SK-N-SH (cell line): ENCODE measurements around the gene MYPOP.

Experiments
- CTCF ChIP-seq: fragments of 200-600 bp; sonication (generic); IDR thresholded peaks from 2 replicates; pipeline ENCODE4 v1.6.1; 2017; ENCODE audit warnings: antibody characterized with exemption, mild to moderate bottlenecking, moderate library complexity
- EP300 ChIP-seq, 2 experiments: IDR thresholded peaks; 2 replicates each; pipeline versions ENCODE4 v1.4.0 to v1.6.1; 2012; ENCODE audit warnings: borderline replicate concordance in 1 of 2, low read depth in 1 of 2, low read length in 1 of 2
- EZH2phosphoT487 ChIP-seq: fragments of 200-600 bp; sonication (generic); IDR thresholded peaks from 2 replicates; pipeline ENCODE4 v1.6.1; 2017; ENCODE audit warnings: low read depth, mixed run types, mild to moderate bottlenecking, antibody characterized with exemption, moderate library complexity, borderline replicate concordance
- GABPA ChIP-seq: IDR thresholded peaks from 2 replicates; pipeline ENCODE4 v1.4.0; 2012; ENCODE audit warnings: low read depth, mild to moderate bottlenecking
- JUND ChIP-seq: IDR thresholded peaks from 2 replicates; pipeline ENCODE4 v1.4.0; 2012
- MAX ChIP-seq: IDR thresholded peaks from 2 replicates; pipeline ENCODE4 v1.4.0; 2012; ENCODE audit warnings: low read depth
- PBX3 ChIP-seq: IDR thresholded peaks from 2 replicates; pipeline ENCODE4; 2012
- POLR2AphosphoS5 ChIP-seq: IDR thresholded peaks from 2 replicates; pipeline ENCODE4 v1.6.1; 2012; ENCODE audit warnings: low read depth, low read length
- RCOR1 ChIP-seq: fragments of 150-350 bp; IDR thresholded peaks from 2 replicates; pipeline ENCODE4 v1.6.1; 2017; ENCODE audit warnings: antibody characterized with exemption, low read length
- RFX5 ChIP-seq: IDR thresholded peaks from 2 replicates; pipeline ENCODE4 v1.6.1; 2012; ENCODE audit warnings: mild to moderate bottlenecking, improper control_type of control experiment, low read length
- SIN3A ChIP-seq: IDR thresholded peaks from 2 replicates; pipeline ENCODE4 v1.6.1; 2012; ENCODE audit warnings: low read depth, mild to moderate bottlenecking, low read length, moderate library complexity, borderline replicate concordance
- TAF1 ChIP-seq: IDR thresholded peaks from 2 replicates; pipeline ENCODE4 v1.6.1; 2012; ENCODE audit warnings: low read depth, mild to moderate bottlenecking, low read length, moderate library complexity, borderline replicate concordance
- USF1 ChIP-seq: IDR thresholded peaks from 2 replicates; pipeline ENCODE4 v1.4.0; 2012; ENCODE audit warnings: low read depth, borderline replicate concordance

GRCh38 chr19:45878043-45878794 is 24.2 kb downstream of the MYPOP start:
- TF ChIP-seq MAX (no peak), CTCF (no peak), EP300 (IDR thresholded peaks at IDR 0.05; ENCODE audit: borderline replicate concordance in 1 of 2, low read depth in 1 of 2, low read length in 1 of 2) (no peak), USF1 (no peak), POLR2AphosphoS5 (no peak), RCOR1 (no peak), EZH2phosphoT487 (no peak), RFX5 (no peak), JUND (no peak), SIN3A (no peak), TAF1 (no peak), PBX3 (no peak), GABPA (no peak)
